Measurements from ENCODE around the gene KMT2B. TPM values are rescaled to one million over a fixed set of nuclear protein-coding genes. Genes with fewer than 3 reads are reported as not detected.

The KMT2B gene
- total and polyA plus RNA-seq, 2 of the 8 experiments (the other 6 are each of a cell fraction or from before 2014, with no cell fraction given), result 26.7 to 38.6 TPM

- Histone ChIP-seq H4K20me1 (replicated peaks in 1 of 2; ENCODE audit: control insufficient read depth in 1 of 2, insufficient read depth in 2 of 2, low read length in 2 of 2) (peaks cover 0 to 9% of the 10 kb centered on the region in 2 experiments), H3K4me1 (replicated peaks in 1 of 4; ENCODE audit: control insufficient read depth in 3 of 4, insufficient read depth in 4 of 4, low read length in 3 of 4) (peaks cover 0 to 6% (median 3%) of the 10 kb centered on the region in 4 experiments; a peak in 3 of 7 replicates), H2BK120ac (replicated peaks; ENCODE audit: low read depth, low read length) (no peak overlapping the region), H2BK20ac (ENCODE audit: low read length) (no peak overlapping the region), H4K5ac (ENCODE audit: insufficient read length, low read depth, low read length) (peak overlapping the region; percentile 81), H3K79me2 (ENCODE audit: control insufficient read depth in 1 of 2, insufficient read depth in 2 of 2, low read length in 2 of 2) (no peaks in the 10 kb centered on the region), H3K27me3 (replicated peaks in 1 of 4; ENCODE audit: control insufficient read depth in 3 of 4, extremely low read depth in 1 of 4, insufficient read depth in 3 of 4, low read length in 3 of 4) (no peaks in the 10 kb centered on the region), H3K23ac (ENCODE audit: insufficient read length) (no peak overlapping the region), H2AFZ (ENCODE audit: low read length) (peak overlapping the region; percentile 26; the same call in 1 of the 2 replicates), H3K9me3 (ENCODE audit: insufficient read depth in 2 of 2, low read depth in 1 of 2, low read length in 1 of 2) (no peaks in the 10 kb centered on the region), H3K9ac (replicated peaks in 1 of 4; ENCODE audit: extremely low read depth in 1 of 4, low read depth in 3 of 4, low read length in 3 of 4) (peak overlapping the region in 3 of 4 experiments; percentile 51 to 64 (median 52); a peak in 6 of 7 replicates), H3K56ac (replicated peaks; ENCODE audit: insufficient read length, low read depth, low read length) (peak overlapping the region; percentile 44), H2AK5ac (ENCODE audit: low read depth, low read length) (no peak overlapping the region), H2BK15ac (ENCODE audit: low read length) (no peak overlapping the region), H3K23me2 (ENCODE audit: low read depth, low read length) (peaks cover 15% of the 10 kb centered on the region; the same call in 1 of the 2 replicates), H3K79me1 (ENCODE audit: low read depth, low read length) (no peaks in the 10 kb centered on the region; the same call in 1 of the 2 replicates), H2BK12ac (ENCODE audit: low read depth, low read length) (no peak overlapping the region; the same call in 1 of the 2 replicates), H3K4ac (replicated peaks; ENCODE audit: insufficient read length, low read depth, low read length) (no peak overlapping the region), H3K18ac (ENCODE audit: extremely low read depth, low read length) (peak overlapping the region; percentile 90), H4K91ac (replicated peaks; ENCODE audit: insufficient read length, low read length) (no peak overlapping the region), H2BK5ac (ENCODE audit: low read depth, low read length) (peak overlapping the region; percentile 85; the same call in 1 of the 2 replicates), H3K4me2 (ENCODE audit: insufficient read depth in 1 of 2, low read depth in 2 of 2, low read length in 2 of 2) (peak overlapping the region; percentile 70 to 78), H3K36me3 (ENCODE audit: control insufficient read depth in 2 of 4, insufficient read depth in 4 of 4, low read length in 3 of 4) (peaks cover 8 to 18% (median 14%) of the 10 kb centered on the region in 4 experiments; a peak in 5 of 8 replicates), H3K4me3 (ENCODE audit: extremely low read depth in 1 of 4, insufficient read depth in 2 of 4, low read depth in 3 of 4, low read length in 4 of 4) (peak overlapping the region; percentile 72 to 86 (median 78)), H3K27ac (ENCODE audit: low read depth, low read length) (peak overlapping the region; percentile 69; the same call in 1 of the 2 replicates), H3K14ac (ENCODE audit: insufficient read length) (no peak overlapping the region), H4K8ac (ENCODE audit: extremely low read depth, insufficient read depth, low read length) (no peak overlapping the region)
- ChIA-PET CTCF (ENCODE audit: partially characterized antibody) (interaction anchor here (0.7 to 8.9 kb wide), 13 partner anchors 10 to 137 kb away, joined by 3 to 80 read pairs (median 4); no protein-coding TSS in a partner anchor), POLR2A (ENCODE audit: partially characterized antibody) (interaction anchor here (0.6 to 7.6 kb wide), 25 partner anchors 7 to 245 kb away, joined by 3 to 54 read pairs (median 4); partner anchors contain the start of genes APLP1, COX6B1, HSPB6 and LIN37)
- DNase-seq (ENCODE audit: low read depth in 1 of 2, low spot score in 2 of 2) (peak; percentile 93 to 96), FAIRE-seq (no peak)
- WGBS, 2 experiments (ENCODE audit: extremely low coverage in 1 of 2, insufficient coverage in 1 of 2, insufficient read length in 1 of 2, insufficient replicate concordance in 2 of 2, low coverage in 1 of 2, low lambda C conversion rate in 2 of 2, missing lambda C conversion rate in 1 of 2), result 1% methylated on average over 57 of the region's 63 CpGs; no CpG with 5 or more reads in 1 of the 2 experiments
- TF ChIP-seq ZNF274 (IDR thresholded peaks at IDR 0.05; ENCODE audit: borderline replicate concordance, extremely low read depth, low read length) (no peak), SIX5 (IDR thresholded peaks at IDR 0.05; ENCODE audit: low read depth, low read length) (no peak), RBBP5 (IDR thresholded peaks at IDR 0.05; ENCODE audit: borderline replicate concordance, low read depth, low read length) (peak; percentile 78), NRF1 (IDR thresholded peaks at IDR 0.05; ENCODE audit: low read depth, low read length) (peak; percentile 39; the same call in 1 of the 2 replicates), TAF1 (IDR thresholded peaks at IDR 0.05; ENCODE audit: low read depth, low read length) (peak; percentile 88), POLR2AphosphoS5 (IDR thresholded peaks at IDR 0.05; ENCODE audit: low read depth, low read length) (peak; percentile 73; the same call in 1 of the 2 replicates), SAP30 (IDR thresholded peaks at IDR 0.05; ENCODE audit: insufficient read depth, insufficient replicate concordance, low read length) (peak; percentile 49), CREB1 (IDR thresholded peaks at IDR 0.05) (no peak; the same call in 1 of the 2 replicates), CEBPB (IDR thresholded peaks at IDR 0.05; ENCODE audit: low read depth, low read length) (peak; percentile 90), CBX5 (IDR thresholded peaks at IDR 0.05; ENCODE audit: low read depth, low read length) (no peak), PHF8 (conservative IDR thresholded peaks at IDR 0.05; ENCODE audit: low read depth, low read length) (peak; percentile 55; the same call in 1 of the 2 replicates), ASH2L (IDR thresholded peaks at IDR 0.05; ENCODE audit: low read length) (peak; percentile 40)
Observed at GRCh38 chr19:35740423-35741202, 22.8 kb downstream of the KMT2B start.

Measured in H1 (cell line).